Inflammatory macrophage (primary cell): ENCODE data around the gene TP53I11.
A peak's percentile ranks its signal among the peaks of the same experiment; 100 is the strongest.

Source experiments
- DNase-seq, 2 donors: peaks; one replicate each; pipeline ENCODE4 v3.0.0-alpha.2; 2020 to 2022
- total RNA-seq, 18 experiments: gene quantifications; one replicate each; lab custom pipeline; 2026; ENCODE audit warnings: mixed read lengths in 6 of 18, inconsistent platforms in 2 of 18; lab: John Stamatoyannopoulos, UW

Gene TP53I11
- 23.8 to 88.5 (median 40.9) reads per million in 18 experiments for total RNA-seq

DNA sequence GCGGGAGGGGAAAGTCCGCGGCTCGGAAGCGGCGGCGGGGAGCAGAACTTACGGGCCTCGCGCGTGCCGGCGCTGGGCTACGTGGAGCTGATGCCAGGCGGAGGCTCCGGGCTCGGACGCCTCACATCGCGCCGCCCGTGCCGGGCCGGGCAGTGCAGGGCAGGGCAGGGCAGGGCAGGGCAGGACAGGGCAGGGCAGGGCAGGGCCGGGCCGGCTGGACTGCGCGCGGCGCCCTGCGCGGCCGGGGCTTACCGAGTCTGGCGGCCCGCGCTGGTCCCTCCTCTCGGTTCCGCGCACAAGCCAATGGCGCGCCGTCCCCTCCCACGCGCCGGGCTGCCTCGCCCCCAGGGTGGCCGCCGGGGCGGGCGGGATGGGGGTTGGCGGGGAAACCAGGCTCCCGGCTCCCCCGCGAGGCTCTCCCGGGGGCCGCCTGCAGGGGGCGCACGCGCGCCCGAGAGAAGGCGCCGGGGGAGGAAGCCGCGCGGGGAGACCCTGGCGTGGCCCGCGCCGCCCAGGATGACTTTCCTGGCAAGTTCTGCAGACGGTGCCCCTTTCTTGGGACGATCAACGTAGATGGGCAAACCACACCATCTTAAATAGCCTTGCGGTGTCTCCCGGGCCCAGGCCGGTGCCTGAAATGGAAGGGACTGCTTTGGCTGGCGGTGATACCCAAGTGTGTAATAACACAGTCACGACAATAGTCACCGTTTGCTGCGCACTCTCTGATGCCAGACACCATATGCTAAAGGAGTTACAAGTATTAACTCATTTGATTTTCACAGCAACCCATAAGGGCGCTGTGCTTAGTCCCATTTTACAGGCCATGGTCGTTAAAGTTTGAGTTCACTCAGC lies at the start of gene TP53I11:
TP53I11 (minus strand) TSS at position 259 of the 852 bp plus-strand sequence. CDS start 12,548 bp downstream, outside the sequence.
- peak; percentile 81 to 89 for DNase-seq

GRCh38 chr11:44999068-44999467 lies 48.4 kb upstream of the TP53I11 start:
- no peak for DNase-seq

DNA sequence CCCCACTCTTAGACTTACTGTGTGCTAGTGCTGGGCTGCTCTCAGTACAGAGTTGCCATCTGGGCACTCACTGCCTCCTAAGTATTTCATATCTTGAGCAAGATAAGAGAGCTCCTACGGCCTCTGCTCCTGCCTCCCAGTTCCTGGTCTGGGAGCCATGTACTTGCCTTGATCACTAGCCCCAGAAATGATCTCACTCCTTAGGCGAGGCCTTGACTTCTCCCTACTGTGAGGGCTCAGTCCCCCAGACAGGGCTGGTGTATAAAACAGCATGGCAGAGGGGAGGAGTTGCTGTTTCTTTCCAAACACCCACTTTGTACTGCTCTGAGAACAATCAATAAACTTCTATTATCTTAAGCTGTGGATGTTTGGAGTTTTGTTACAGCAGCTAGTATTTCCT lies 47.4 kb upstream of the TP53I11 start:
- DNase-seq = peak in 1 of 2 donors; percentile 15

DNA sequence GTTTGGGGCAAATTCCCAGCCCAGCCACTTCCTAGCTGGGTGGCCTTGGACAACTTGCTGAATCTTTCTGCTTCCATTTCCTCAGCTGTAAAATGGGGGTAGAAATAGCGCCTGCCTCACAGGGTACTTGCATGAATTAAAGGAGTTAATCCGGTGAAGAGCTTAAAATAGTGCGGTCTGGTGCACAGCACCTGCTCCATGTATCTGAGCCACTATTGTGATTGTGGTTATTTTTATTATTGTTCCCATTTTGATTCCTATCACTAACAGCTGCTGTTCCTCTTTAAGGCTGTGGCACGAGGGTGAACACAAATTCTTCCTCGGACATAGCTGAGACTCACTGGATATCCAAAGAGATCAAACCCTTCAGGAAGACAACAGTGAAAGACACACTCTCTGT lies 46.9 kb upstream of the TP53I11 start:
- DNase-seq = no peak

DNA sequence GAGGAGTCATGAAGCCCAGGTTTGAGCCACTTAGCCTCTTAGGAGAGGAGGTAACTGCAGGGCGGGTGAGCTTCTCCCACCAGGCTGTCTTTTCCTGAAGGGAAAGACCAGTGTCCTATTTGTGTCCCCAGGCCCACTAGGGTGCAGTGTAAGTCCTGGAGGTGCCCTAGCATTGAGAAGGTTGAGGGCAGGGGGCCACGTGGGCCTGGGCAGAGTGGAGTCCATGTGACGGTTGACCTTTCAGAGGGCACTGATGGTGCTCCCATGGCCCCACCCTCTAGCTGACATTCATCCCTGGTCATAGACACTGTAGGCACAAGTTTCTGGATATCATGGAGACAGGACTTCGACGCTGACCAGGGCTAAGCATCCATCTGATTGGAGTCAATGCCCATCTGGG lies 44.1 kb upstream of the TP53I11 start:
- no peak for DNase-seq

- DNase-seq = no peak
Measured at GRCh38 chr11:44993971-44994704, 43.5 kb upstream of the TP53I11 start.

DNA sequence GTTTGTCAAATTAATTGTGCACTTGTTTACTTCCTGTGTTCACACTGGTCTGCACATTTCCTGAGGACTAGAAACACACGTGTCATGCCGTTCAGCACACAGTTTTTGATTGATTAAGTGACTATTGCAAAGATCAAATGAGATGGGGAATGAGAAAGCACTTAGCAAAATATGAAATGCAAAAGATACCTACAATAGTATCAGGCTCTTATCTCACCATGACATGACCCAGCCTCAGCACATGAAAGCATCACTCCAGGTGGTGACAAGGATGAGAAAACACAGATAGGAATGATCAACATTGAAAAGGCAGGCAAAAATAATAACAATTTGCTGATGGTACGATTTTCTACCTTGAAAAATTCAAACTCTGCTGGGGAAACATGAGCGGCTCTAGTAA lies 42.1 kb upstream of the TP53I11 start:
- no peak for DNase-seq

- no peak for DNase-seq
Measured at GRCh38 chr11:44992181-44992582, 41.5 kb upstream of the TP53I11 start.

- DNase-seq = no peak
Measured at GRCh38 chr11:44990665-44991064, 40.0 kb upstream of the TP53I11 start.

DNA sequence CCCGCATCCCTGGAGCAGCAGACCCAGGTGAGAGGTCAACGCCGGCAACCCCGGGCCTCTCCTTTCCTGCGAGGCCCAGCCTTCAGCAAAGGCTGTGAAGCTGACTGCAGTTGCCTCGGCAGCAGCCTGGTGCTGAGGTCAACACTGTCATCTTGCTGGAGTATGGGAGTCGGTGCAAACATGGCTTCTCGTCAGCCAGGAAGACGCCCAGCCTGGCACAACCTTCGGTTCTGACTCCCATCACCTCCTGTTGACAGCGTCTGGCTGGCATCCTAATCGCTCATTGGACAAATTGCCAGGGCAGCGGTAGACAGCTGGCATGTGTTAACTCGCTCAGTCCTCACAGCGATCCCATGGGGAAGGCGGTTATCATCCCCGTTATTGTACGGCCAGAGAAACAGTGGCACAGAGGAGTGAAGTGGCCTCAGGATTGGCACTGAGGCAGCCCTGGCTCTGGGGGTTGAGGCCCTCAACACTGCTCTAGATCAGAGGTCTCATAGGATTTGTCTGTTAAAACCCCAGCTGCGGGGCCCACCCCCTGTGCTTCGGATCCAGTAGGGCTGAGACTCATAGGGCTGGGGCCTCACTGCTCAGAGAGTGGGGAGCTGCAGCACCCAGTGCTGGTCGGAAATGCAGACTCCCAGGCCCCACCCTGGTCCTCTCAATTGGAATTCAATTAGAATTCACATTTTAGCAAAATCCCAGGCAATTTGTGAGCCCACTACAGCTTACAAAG lies 39.3 kb upstream of the TP53I11 start:
- DNase-seq = no peak

GRCh38 chr11:44988981-44989635 lies 38.4 kb upstream of the TP53I11 start:
- DNase-seq = no peak

DNA sequence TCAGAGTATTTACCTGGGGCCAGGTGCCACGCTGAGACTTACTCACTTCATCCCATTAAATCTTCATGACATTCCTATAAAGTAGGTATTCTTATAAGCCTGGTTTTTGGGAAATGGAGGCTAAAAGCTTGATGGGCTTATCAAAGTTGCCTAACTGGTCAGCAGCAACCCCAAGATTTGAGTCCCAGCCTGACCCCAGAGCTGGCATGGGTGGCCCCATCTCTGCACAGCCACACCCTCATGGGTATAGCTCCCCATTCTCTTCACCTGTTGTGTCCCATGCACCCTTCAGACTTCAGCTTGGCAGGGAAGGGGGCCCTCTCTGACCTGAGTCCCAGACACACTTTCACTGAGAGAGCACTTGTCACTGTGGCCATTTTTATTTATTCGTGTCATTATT lies 37.4 kb upstream of the TP53I11 start:
- DNase-seq = no peak

GRCh38 chr11:44987506-44987905 lies 36.8 kb upstream of the TP53I11 start:
- DNase-seq = no peak

GRCh38 chr11:44986315-44986714 lies 35.6 kb upstream of the TP53I11 start:
- DNase-seq = no peak

DNA sequence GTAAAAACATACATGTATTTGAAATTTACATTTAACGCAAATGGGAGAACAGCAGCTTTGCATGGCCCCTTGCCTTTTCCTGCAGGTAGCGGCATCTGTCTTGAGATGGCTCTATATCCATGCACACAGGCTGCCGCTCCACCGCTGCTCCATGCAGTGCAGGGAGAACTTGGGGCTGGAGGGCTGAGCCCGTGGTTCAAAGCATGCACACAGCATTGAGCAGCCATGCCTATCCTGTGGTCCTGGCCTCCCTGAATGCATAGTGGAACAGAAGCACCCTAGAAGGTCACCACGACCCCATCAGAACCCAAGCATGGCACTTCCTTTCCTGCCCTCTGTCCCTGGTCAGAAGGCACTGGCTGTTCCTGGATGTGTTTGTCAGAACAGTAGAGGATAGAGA lies 35.0 kb upstream of the TP53I11 start:
- DNase-seq = no peak

DNA sequence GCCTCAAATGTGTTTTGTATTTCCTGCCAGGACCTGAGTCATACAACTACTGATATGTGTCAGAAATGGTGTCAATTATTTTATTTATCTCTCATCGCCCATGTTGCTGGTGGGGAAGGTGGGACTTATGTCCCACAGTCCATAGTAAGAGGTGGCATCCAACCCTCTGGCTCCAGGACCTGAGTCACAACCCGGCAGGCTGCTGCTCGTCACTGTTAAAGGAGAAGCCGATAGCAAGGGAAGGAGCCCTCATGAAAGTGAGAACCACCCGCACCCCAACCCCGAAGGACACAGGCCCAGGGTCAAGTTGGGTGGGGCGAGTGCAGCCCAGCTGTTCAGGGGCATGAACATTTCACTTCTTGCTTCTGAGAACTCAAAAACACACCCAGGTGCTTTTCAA lies 33.1 kb upstream of the TP53I11 start:
- no peak for DNase-seq

DNA sequence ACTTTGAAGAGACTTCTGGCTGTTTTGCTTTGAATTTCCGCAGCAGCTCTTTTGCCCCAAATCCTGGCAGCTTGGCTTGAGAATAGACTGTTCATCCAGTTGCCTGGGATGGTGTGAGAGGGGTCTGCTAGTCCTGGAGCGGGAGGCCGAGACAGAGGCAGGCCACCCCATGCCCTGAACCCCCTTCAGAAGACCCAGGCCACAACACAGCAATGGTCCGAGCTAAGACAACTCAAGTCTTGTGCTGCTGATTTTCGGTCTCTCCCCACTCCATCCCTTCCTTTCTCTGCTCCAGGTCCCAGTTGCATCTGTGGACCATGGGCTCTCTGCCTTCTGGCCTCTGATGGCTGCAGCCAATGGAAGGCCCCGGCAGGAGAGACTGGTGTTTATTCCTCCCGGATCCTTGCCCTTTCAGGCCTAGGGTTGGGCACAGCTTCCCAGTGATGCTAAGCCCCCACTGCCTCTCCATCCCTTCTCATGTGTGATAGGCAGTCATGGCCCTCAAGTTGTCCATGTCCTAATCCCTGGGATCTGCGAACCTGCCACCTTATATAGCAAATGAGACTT lies 31.9 kb upstream of the TP53I11 start:
- DNase-seq = no peak

DNA sequence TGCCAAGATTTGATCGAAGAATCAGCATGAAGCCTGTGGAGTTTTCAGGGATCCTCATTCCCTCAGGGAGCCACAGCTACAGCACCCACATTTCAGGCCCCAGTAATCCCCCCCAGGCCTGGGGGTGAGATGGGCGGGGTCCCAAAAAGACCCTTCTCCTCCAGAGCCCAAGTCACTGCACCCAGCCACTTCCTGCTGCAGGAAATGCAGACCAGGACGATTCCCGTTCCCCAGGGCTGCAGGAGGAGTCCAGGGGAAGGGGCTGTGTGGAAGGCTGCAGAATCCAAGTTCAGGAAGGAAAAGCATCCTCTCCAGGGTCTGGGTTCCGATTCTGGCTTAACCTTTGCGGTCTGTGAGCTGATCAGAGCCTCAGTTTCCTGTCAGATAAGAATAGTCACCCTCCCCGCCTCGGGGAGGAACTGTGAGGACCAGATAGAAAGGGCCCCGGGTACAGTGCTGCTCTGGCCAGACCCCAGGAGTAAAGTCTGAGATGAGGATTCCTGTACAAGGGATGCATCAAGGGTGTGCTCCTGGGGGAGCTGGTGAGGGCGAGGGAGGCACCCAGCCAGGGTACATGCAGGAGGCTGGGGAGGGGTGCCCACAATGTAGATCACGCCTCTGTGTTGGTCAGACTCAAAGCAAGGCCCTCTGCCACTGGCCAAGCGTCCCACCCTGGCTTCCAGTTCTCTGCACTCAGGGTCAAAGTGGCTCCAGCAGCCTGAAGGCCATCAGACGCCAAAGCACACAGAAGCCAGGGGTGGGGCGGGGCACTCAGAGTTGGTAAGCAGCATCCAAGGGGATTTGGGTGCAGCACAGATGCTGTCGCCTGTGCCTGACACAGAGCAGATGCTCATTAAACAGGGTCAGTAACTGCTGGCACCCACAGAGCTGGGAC lies 30.1 kb upstream of the TP53I11 start:
- DNase-seq = no peak

GRCh38 chr11:44979543-44980399 lies 29.1 kb upstream of the TP53I11 start:
- DNase-seq = no peak

DNA sequence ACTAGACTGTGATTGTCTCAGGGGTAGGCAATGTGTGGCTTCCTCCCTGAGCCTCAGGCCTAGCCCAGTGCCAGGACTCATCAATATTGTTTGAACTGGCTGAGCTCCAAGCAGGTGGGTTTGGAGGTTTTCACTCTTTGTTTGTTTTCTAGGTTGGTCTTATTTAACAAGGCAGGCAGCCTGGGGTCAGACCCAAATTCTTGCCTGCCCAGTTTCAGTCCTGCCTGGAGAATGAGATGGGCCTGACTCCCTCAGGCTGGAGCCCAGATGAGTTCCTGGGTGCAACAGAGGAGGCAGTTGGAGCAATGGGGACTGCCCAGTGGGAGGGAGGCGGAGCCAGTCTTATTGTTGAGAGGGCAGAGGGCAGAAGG lies 28.3 kb upstream of the TP53I11 start:
- DNase-seq = peak in 1 of 2 donors; percentile 20
